Cerebellar nuclear complex (tissue), 1 donor: ENCODE data around the gene KRTAP9-8.
"Not testable (repeated sequence)": the region's sequence is repeated elsewhere in the genome, so short reads cannot be mapped to it uniquely, and the experiment has no call there.

Experiments used
- DNase-seq, 2 experiments: peaks; one replicate each; lab custom pipeline; 2025; lab: John Stamatoyannopoulos, UW

KRTAP9-8 gene

GRCh38 chr17:41237949-41238437 lies at the start of gene KRTAP9-8:
Gene KRTAP9-8 (plus strand): TSS chr17:41237999. CDS start chr17:41238052, 53 bp downstream.
- not testable (repeated sequence) for DNase-seq

- DNase-seq, result not testable (repeated sequence)
These were observed 47.9 kb upstream of the KRTAP9-8 start, which contains the start of gene KRTAP9-1 for GRCh38 chr17:41189837-41190318. Gene KRTAP9-1 (plus strand): TSS chr17:41189887. CDS start chr17:41189887, 0 bp downstream.

- DNase-seq, result no peak
These were observed 47.5 kb upstream of the KRTAP9-8 start for GRCh38 chr17:41190328-41190727.

GRCh38 chr17:41196068-41196467 lies 41.7 kb upstream of the KRTAP9-8 start:
- DNase-seq, result no peak

- DNase-seq, result no peak
These were observed 38.2 kb upstream of the KRTAP9-8 start for GRCh38 chr17:41199421-41200078.

- no peak for DNase-seq
These were observed 25.8 kb upstream of the KRTAP9-8 start for GRCh38 chr17:41211845-41212466.

GRCh38 chr17:41212524-41213169 lies 25.2 kb upstream of the KRTAP9-8 start:
- DNase-seq, result no peak

- no peak for DNase-seq
These were observed 22.1 kb upstream of the KRTAP9-8 start for GRCh38 chr17:41215681-41216080.

- no peak for DNase-seq
These were observed 14.0 kb upstream of the KRTAP9-8 start for GRCh38 chr17:41223821-41224220.

GRCh38 chr17:41226051-41226450 lies 11.7 kb upstream of the KRTAP9-8 start:
- no peak for DNase-seq

GRCh38 chr17:41226598-41227095 lies 11.2 kb upstream of the KRTAP9-8 start, which contains the start of gene KRTAP9-2:
Gene KRTAP9-2 (plus strand): TSS chr17:41226648. CDS start chr17:41226655, 7 bp downstream.
- not testable (repeated sequence) for DNase-seq

- DNase-seq, result no peak
These were observed 7.7 kb upstream of the KRTAP9-8 start for GRCh38 chr17:41230094-41230493.

GRCh38 chr17:41231731-41232130 lies 6.1 kb upstream of the KRTAP9-8 start:
- no peak for DNase-seq

- DNase-seq, result not testable (repeated sequence)
These were observed 5.2 kb upstream of the KRTAP9-8 start, which contains the start of gene KRTAP9-3 for GRCh38 chr17:41232399-41233105. Gene KRTAP9-3 (plus strand): TSS chr17:41232449. CDS start chr17:41232502, 53 bp downstream.

GRCh38 chr17:41237116-41237515 lies 683 bp upstream of the KRTAP9-8 start:
- not testable (repeated sequence) for DNase-seq

GRCh38 chr17:41246995-41247787 lies 9.4 kb downstream of the KRTAP9-8 start:
- DNase-seq, result not testable (repeated sequence)

- not testable (repeated sequence) for DNase-seq
These were observed 11.9 kb downstream of the KRTAP9-8 start, which contains the start of gene KRTAP9-4 for GRCh38 chr17:41249637-41250240. Gene KRTAP9-4 (plus strand): TSS chr17:41249687. CDS start chr17:41249721, 34 bp downstream.

GRCh38 chr17:41251261-41251660 lies 13.5 kb downstream of the KRTAP9-8 start:
- no peak for DNase-seq

GRCh38 chr17:41254861-41255260 lies 17.1 kb downstream of the KRTAP9-8 start:
- DNase-seq, result no peak
